MCF 10A (cell line): ENCODE data around the gene MYMX. TPM values are rescaled to one million over a fixed set of nuclear protein-coding genes. Genes with fewer than 3 reads are reported as not detected.
"Not testable (repeated sequence)": the region's sequence is repeated elsewhere in the genome, so short reads cannot be mapped to it uniquely, and the experiment has no call there.

Experiments
- BruUV-seq: library from RNA; stranded (reverse); fragments of 400-500 nt; replicated peaks from 2 replicates; lab custom pipeline; 2021; lab: Mats Ljungman, UMichigan
- CTCF ChIA-PET: fragments of 300-600 bp; sonication (Branson Sonifier 250); formaldehyde crosslinking; extraction: SDS; loops from one replicate; lab custom pipeline; 2021; ENCODE audit warnings: antibody characterized with exemption, inconsistent platforms; lab: Yijun Ruan, JAX
- POLR2A ChIA-PET: fragments of 300-600, 350-650 bp; sonication (Branson Sonifier 250); formaldehyde crosslinking; extraction: SDS; loops from one replicate; lab custom pipeline; 2020; ENCODE audit warnings: antibody characterized with exemption, inconsistent platforms; lab: Yijun Ruan, JAX
- DNase-seq: peaks from one replicate; pipeline ENCODE4 v3.0.0-alpha.2; 2018; ENCODE audit not compliant: unreplicated experiment
- H3K27ac Mint-ChIP-seq: one replicate; pipeline ENCODE4 v1.8.0; 2022; ENCODE audit warnings: mild to moderate bottlenecking, low read depth, mixed read lengths; ENCODE audit not compliant: unreplicated experiment
- H3K27me3 Mint-ChIP-seq: one replicate; pipeline ENCODE4 v1.8.0; 2022; ENCODE audit warnings: mixed read lengths; ENCODE audit not compliant: insufficient read depth, unreplicated experiment
- H3K36me3 Mint-ChIP-seq: one replicate; pipeline ENCODE4 v1.8.0; 2022; ENCODE audit warnings: mild to moderate bottlenecking, moderate library complexity, mixed read lengths; ENCODE audit not compliant: insufficient read depth, unreplicated experiment
- H3K4me1 Mint-ChIP-seq: one replicate; pipeline ENCODE4 v1.8.0; 2022; ENCODE audit warnings: mixed read lengths; ENCODE audit not compliant: insufficient read depth, unreplicated experiment
- H3K4me3 Mint-ChIP-seq: one replicate; pipeline ENCODE4 v1.8.0; 2022; ENCODE audit warnings: mild to moderate bottlenecking, moderate library complexity, mixed read lengths; ENCODE audit not compliant: unreplicated experiment
- H3K9me3 Mint-ChIP-seq: one replicate; pipeline ENCODE4 v1.8.0; 2022; ENCODE audit warnings: mixed read lengths; ENCODE audit not compliant: unreplicated experiment
- CTCF ChIP-seq: fragments of 200-600 bp; IDR thresholded peaks from one replicate; pipeline ENCODE4 v1.8.0; 2022; ENCODE audit warnings: antibody characterized with exemption, mild to moderate bottlenecking; ENCODE audit not compliant: unreplicated experiment
- intact Hi-C: fragments of 100-400 bp; cut with micrococcal nuclease; formaldehyde crosslinking; loops from 2 replicates; pipeline ENCODE4 v1.14.1; 2022
- total RNA-seq: library from RNA; stranded (reverse); gene quantifications from 2 replicates; pipeline ENCODE4 v1.2.3, GENCODE V29; 2022

The MYMX gene
- total RNA-seq, 1 experiment from 2014 or later = not detected

- H3K4me1 Mint-ChIP-seq = peaks cover 9% of the 10 kb centered on the region
- POLR2A ChIA-PET = no interaction called here
- intact Hi-C loops = no loop called here
- no peaks in the 10 kb centered on the region for H3K9me3 Mint-ChIP-seq
- H3K36me3 Mint-ChIP-seq = no peaks in the 10 kb centered on the region
- no peak overlapping the region for H3K4me3 Mint-ChIP-seq
- CTCF ChIA-PET = interaction anchor here (1.2 to 1.8 kb wide), 2 partner anchors 30 to 54 kb away, joined by 4 to 7 read pairs; no protein-coding TSS in a partner anchor
- peaks cover 11% of the 10 kb centered on the region for H3K27me3 Mint-ChIP-seq
- no peak for TF ChIP-seq CTCF
- no peak for DNase-seq
- no TSS peak for BruUV-seq
- no peak overlapping the region for H3K27ac Mint-ChIP-seq
Observed at GRCh38 chr6:44180886-44181285, 35.8 kb upstream of the MYMX start.

DNA sequence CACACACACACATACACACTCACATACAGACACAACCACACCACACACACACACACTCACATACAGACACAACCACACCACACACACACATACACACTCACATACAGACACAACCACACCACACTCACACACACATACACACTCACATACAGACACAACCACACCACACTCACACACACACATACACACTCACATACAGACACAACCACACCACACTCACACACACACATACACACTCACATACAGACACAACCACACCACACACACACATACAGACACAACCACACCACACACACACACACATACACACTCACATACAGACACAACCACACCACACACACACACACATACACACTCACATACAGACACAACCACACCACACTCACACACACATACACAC is 34.9 kb upstream of the MYMX start:
- H3K9me3 Mint-ChIP-seq, POLR2A ChIA-PET, BruUV-seq, H3K4me1 Mint-ChIP-seq, H3K36me3 Mint-ChIP-seq, DNase-seq, intact Hi-C loops, H3K4me3 Mint-ChIP-seq, H3K27ac Mint-ChIP-seq: not testable (repeated sequence)
- peaks cover 17% of the 10 kb centered on the region for H3K27me3 Mint-ChIP-seq
- CTCF ChIA-PET = interaction anchor here (1.8 kb wide), 1 partner anchor 53 kb away, joined by 7 read pairs; no protein-coding TSS in a partner anchor

- Mint-ChIP-seq H3K4me1 (peaks cover 9% of the 10 kb centered on the region), H3K27ac (no peak overlapping the region), H3K27me3 (peaks cover 17% of the 10 kb centered on the region), H3K9me3 (no peaks in the 10 kb centered on the region), H3K4me3 (no peak overlapping the region), H3K36me3 (no peaks in the 10 kb centered on the region)
- no peak for DNase-seq
- intact Hi-C loops = no loop called here
- CTCF ChIA-PET = interaction anchor here (1.8 kb wide), 1 partner anchor 10 kb away, joined by 7 read pairs; no protein-coding TSS in a partner anchor
- no TSS peak for BruUV-seq
- POLR2A ChIA-PET = no interaction called here
- no peak for TF ChIP-seq CTCF
Observed at GRCh38 chr6:44182911-44183390, 33.8 kb upstream of the MYMX start.

DNA sequence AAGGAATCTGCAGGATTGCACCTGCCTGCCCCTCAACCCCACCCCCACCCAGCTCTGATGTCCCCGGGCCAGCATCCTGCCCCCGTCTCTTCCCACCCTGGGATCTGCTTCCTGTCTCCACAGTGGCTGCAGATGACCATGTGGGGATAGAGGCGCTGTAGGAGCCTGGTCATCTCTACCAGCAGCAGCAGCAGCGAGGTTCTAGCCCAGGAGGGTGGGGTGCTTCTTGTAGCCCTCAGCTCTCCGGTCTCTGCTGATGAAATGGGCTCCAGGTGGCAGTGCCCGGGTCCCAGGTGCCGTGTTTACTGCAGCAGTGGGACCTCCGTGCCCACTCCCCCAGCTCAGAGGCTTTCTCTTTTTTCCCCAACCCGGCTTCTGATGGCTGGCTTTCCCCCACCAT is 32.9 kb upstream of the MYMX start:
- Mint-ChIP-seq H3K36me3 (no peaks in the 10 kb centered on the region), H3K27me3 (peaks cover 17% of the 10 kb centered on the region), H3K4me1 (peaks cover 9% of the 10 kb centered on the region), H3K9me3 (no peaks in the 10 kb centered on the region), H3K4me3 (no peak overlapping the region), H3K27ac (no peak overlapping the region)
- DNase-seq = no peak
- ChIA-PET CTCF (interaction anchor here (1.8 kb wide), 1 partner anchor 11 kb away, joined by 7 read pairs; no protein-coding TSS in a partner anchor), POLR2A (interaction anchor here (0.8 kb wide), 1 partner anchor 58 kb away, joined by 3 read pairs; no protein-coding TSS in a partner anchor)
- intact Hi-C loops = no loop called here
- TF ChIP-seq CTCF = no peak
- no TSS peak for BruUV-seq

DNA sequence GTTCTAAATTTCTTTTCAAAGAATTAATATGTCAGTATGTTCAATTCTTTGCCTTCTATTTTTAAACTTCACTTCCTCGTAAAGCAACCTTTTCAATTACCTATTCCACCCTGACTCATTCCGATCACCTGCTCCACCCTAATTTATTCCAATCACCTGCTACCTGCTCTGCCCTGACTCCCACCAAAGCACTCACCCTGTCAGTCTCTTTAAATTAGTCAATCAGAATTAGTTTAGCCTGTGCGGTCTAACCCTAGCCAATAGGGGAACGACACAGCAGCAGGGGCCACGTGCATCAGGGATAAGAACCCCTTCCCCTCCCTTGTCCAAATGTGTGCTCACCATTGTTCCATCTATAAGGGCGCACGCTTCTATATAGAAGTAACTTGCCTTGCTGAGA is 31.4 kb upstream of the MYMX start:
- BruUV-seq, intact Hi-C loops, H3K4me1 Mint-ChIP-seq, H3K36me3 Mint-ChIP-seq, DNase-seq, H3K4me3 Mint-ChIP-seq, H3K27ac Mint-ChIP-seq, H3K9me3 Mint-ChIP-seq: not testable (repeated sequence)
- ChIA-PET POLR2A (interaction anchor here (0.6 to 0.7 kb wide), 2 partner anchors 39 to 42 kb away, joined by 3 read pairs; no protein-coding TSS in a partner anchor), CTCF (interaction anchor here (1.0 kb wide), 1 partner anchor 37 kb away, joined by 3 read pairs; no protein-coding TSS in a partner anchor)
- H3K27me3 Mint-ChIP-seq = peaks cover 17% of the 10 kb centered on the region
